Endothelial cell of umbilical vein (primary cell): Measurements from ENCODE around the gene CIDEA.

Experiments
- CTCF ChIP-seq, 2 donors: IDR thresholded peaks; 1 replicate in 1 of 2; 2 replicates in 1 of 2; pipeline ENCODE4 v1.5.1; 2011; ENCODE audit warnings: low read length in 2 of 2, mild to moderate bottlenecking in 2 of 2, moderate library complexity in 2 of 2, control low read depth in 1 of 2, inconsistent platforms in 1 of 2, low read depth in 1 of 2; ENCODE audit not compliant: insufficient read depth in 1 of 2; ENCODE audit errors: extremely low read depth in 1 of 2
- EZH2 ChIP-seq: IDR thresholded peaks from 2 replicates; pipeline ENCODE4 v1.6.1; 2012; ENCODE audit warnings: borderline replicate concordance, low read depth, mild to moderate bottlenecking, moderate library complexity, low read length, inconsistent platforms; ENCODE audit not compliant: severe bottlenecking
- FOS ChIP-seq: IDR thresholded peaks from 2 replicates; pipeline ENCODE4 v1.6.1; 2011; ENCODE audit warnings: mild to moderate bottlenecking, low read length, moderate library complexity, borderline replicate concordance; ENCODE audit not compliant: insufficient read depth
- GATA2 ChIP-seq: IDR thresholded peaks from 2 replicates; pipeline ENCODE4 v1.7.0; 2011; ENCODE audit warnings: low read depth, mild to moderate bottlenecking, moderate library complexity, mixed read lengths, low read length; ENCODE audit not compliant: insufficient read length, insufficient read depth
- JUN ChIP-seq: IDR thresholded peaks from 2 replicates; pipeline ENCODE4 v1.6.1; 2011; ENCODE audit warnings: borderline replicate concordance, low read depth; ENCODE audit not compliant: insufficient read length, insufficient read depth
- MAX ChIP-seq: IDR thresholded peaks from 2 replicates; pipeline ENCODE4 v1.6.1; 2011; ENCODE audit not compliant: insufficient read depth, insufficient read length
- MYC ChIP-seq: IDR thresholded peaks from one replicate; pipeline ENCODE4 v1.6.1; 2011; ENCODE audit warnings: mild to moderate bottlenecking, low read depth, low read length
- POLR2A ChIP-seq: IDR thresholded peaks from 2 replicates; pipeline ENCODE4 v1.6.1; 2012; ENCODE audit warnings: low read depth, mild to moderate bottlenecking, control low read depth, low read length
- POLR2AphosphoS5 ChIP-seq: IDR thresholded peaks from 2 replicates; pipeline ENCODE4 v1.6.1; 2012; ENCODE audit warnings: low read depth, mild to moderate bottlenecking, control low read depth, low read length, moderate library complexity; ENCODE audit not compliant: insufficient read depth

DNA sequence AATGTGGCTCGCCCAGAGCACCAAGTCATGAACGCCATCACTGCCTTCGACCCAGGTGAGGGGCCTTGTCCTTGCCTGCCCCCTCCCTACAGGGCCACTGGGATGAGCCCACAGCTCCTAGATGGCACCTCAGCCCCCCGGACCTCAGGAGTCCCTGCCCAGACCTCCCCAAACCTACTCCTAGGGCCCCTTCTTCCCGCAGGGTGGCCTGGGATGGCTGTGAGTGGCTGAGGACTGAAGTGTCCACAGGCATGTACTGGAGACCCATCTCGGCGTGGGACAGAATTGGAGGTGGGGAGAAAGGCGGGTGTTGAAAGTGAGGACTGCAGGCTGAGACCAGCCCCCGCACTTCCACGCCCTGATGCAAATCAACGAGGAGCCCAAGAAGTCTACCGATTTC lies 51.0 kb downstream of the CIDEA start:
- no peak for TF ChIP-seq CTCF (IDR thresholded peaks at IDR 0.05; ENCODE audit: extremely low read depth in 1 of 2, insufficient read depth in 1 of 2, low read depth in 1 of 2, low read length in 2 of 2)
- no peak for TF ChIP-seq EZH2
- TF ChIP-seq JUN: no peak
- TF ChIP-seq MAX: no peak
- no peak for TF ChIP-seq POLR2A
- no peak for TF ChIP-seq MYC
- TF ChIP-seq POLR2AphosphoS5: no peak
- TF ChIP-seq GATA2: no peak
- TF ChIP-seq FOS: no peak
